Measurements from ENCODE around the gene DOCK4.

- TF ChIP-seq CTCF (conservative IDR thresholded peaks at IDR 0.05; ENCODE audit: low read length), result no peak
- TF ChIP-seq EZH2phosphoT487 (IDR thresholded peaks at IDR 0.05; ENCODE audit: borderline replicate concordance), result no peak
These were observed 46.8 kb downstream of the DOCK4 start for GRCh38 chr7:112159351-112159750.
